Coronary artery (tissue), 2 donors: ENCODE measurements around the gene PPFIA1.
"Not testable (repeated sequence)": the region's sequence is repeated elsewhere in the genome, so short reads cannot be mapped to it uniquely, and the experiment has no call there.

Experiments
- DNase-seq: peaks from one replicate; pipeline ENCODE4 v3.0.0-alpha.2; 2017; ENCODE audit warnings: low spot score
- H3K27ac ChIP-seq, 2 donors: fragments of 200-600 bp; sonication (generic); one replicate each; pipeline ENCODE4 v1.5.1; 2016 to 2019
- H3K4me3 ChIP-seq: fragments of 200-600 bp; sonication (generic); 2 replicates; pipeline ENCODE4 v1.5.1; 2016; ENCODE audit warnings: mild to moderate bottlenecking, moderate library complexity
- CTCF ChIP-seq: fragments of 200-600 bp; sonication (generic); IDR thresholded peaks from one replicate; pipeline ENCODE4 v1.5.1; 2019; ENCODE audit warnings: antibody characterized with exemption

PPFIA1 gene

GRCh38 chr11:70387564-70387963 lies 117.1 kb downstream of the PPFIA1 start:
- no peak for DNase-seq
- Histone ChIP-seq H3K4me3 (no peak overlapping the region), H3K27ac (no peak overlapping the region)
- no peak for TF ChIP-seq CTCF

- TF ChIP-seq CTCF, result no peak
- no peak overlapping the region for H3K27ac ChIP-seq
- no peak overlapping the region for H3K4me3 ChIP-seq
- no peak for DNase-seq
These were observed 118.7 kb downstream of the PPFIA1 start for GRCh38 chr11:70389201-70389600.

GRCh38 chr11:70390882-70391281 lies 120.4 kb downstream of the PPFIA1 start:
- not testable (repeated sequence) for DNase-seq, H3K27ac ChIP-seq

GRCh38 chr11:70394211-70394950 lies 123.9 kb downstream of the PPFIA1 start:
- DNase-seq, result no peak
- TF ChIP-seq CTCF, result no peak
- no peak overlapping the region for H3K27ac ChIP-seq
- no peak overlapping the region for H3K4me3 ChIP-seq

More at GRCh38 chr11:70390882-70391281, 120.4 kb downstream of the PPFIA1 start:
- H3K4me3 ChIP-seq, result not testable (repeated sequence)

- DNase-seq, result no peak
- H3K27ac ChIP-seq, result peak overlapping the region; percentile 91 to 93
- peak overlapping the region; percentile 96 for H3K4me3 ChIP-seq
- TF ChIP-seq CTCF, result no peak
These were observed 127.0 kb downstream of the PPFIA1 start for GRCh38 chr11:70397336-70397982.

- Histone ChIP-seq H3K27ac (peak within 1 kb of the TSS; percentile 91 to 93), H3K4me3 (peak within 1 kb of the TSS; percentile 96)
- DNase-seq, result peak; percentile 90
- TF ChIP-seq CTCF, result no peak
These were observed 127.7 kb downstream of the PPFIA1 start, which contains the start of gene CTTN for GRCh38 chr11:70397983-70398833. Gene CTTN, plus strand, starts transcription at chr11:70398529. Its CDS starts 8,769 bp downstream, at chr11:70407298.
